ENCODE measurements around the gene ENAH. TPM values are rescaled to one million over a fixed set of nuclear protein-coding genes. Genes with fewer than 3 reads are reported as not detected.

The ENAH gene
- total RNA-seq, 1 experiment from 2014 or later, result 100 TPM

GRCh38 chr1:225587310-225587709 lies 65.6 kb downstream of the ENAH start:
- no peaks in the 10 kb centered on the region for H3K36me3 ChIP-seq (ENCODE audit: control insufficient read depth in 1 of 2, insufficient read depth in 2 of 2, low read length in 2 of 2)
- intact Hi-C loops (cut with micrococcal nuclease), result no loop called here
- no peaks in the 10 kb centered on the region for H3K9me2 ChIP-seq (ENCODE audit: insufficient read depth)
- no peak overlapping the region for H2AFZ ChIP-seq (ENCODE audit: low read depth, low read length, poor library complexity, severe bottlenecking)
- CTCF ChIA-PET, result no interaction called here
- no peak overlapping the region for H3K9ac ChIP-seq (ENCODE audit: low read length)
- ATAC-seq (no peak), DNase-seq (ENCODE audit: low read depth, low spot score) (no peak)
- no peak overlapping the region for H3K4me3 ChIP-seq (replicated peaks in 1 of 2; ENCODE audit: low read depth in 1 of 2, low read length in 2 of 2)
- TF ChIP-seq CBX3 (IDR thresholded peaks at IDR 0.05; ENCODE audit: low read depth) (no peak), POLR2A (IDR thresholded peaks at IDR 0.05; ENCODE audit: borderline replicate concordance, extremely low read depth, insufficient read depth, insufficient read length) (no peak), EZH2phosphoT487 (IDR thresholded peaks at IDR 0.05; ENCODE audit: borderline replicate concordance) (no peak), JUND (IDR thresholded peaks at IDR 0.05) (no peak), SP1 (IDR thresholded peaks at IDR 0.05; ENCODE audit: low read depth) (no peak)
- peaks cover 70% of the 10 kb centered on the region for H3K79me2 ChIP-seq (ENCODE audit: insufficient read depth, low read length)
- H3K27ac ChIP-seq (ENCODE audit: low read depth, low read length), result no peak overlapping the region
- H4K20me1 ChIP-seq (ENCODE audit: insufficient read depth), result no peaks in the 10 kb centered on the region; the same call in 1 of the 2 replicates
- POLR2A ChIA-PET, result no interaction called here
- H3K27me3 ChIP-seq (ENCODE audit: insufficient read depth, low read length), result no peaks in the 10 kb centered on the region
- no peak overlapping the region for H3K4me2 ChIP-seq (ENCODE audit: low read length)
- RAD21 ChIA-PET (ENCODE audit: low non-redundant PET in 1 of 2, low total read pairs in 2 of 2, uncharacterized antibody in 2 of 2, unreplicated experiment in 2 of 2), result no interaction called here
- no TSS peak for BruUV-seq (replicated peaks)
- H3K9me3 ChIP-seq (ENCODE audit: control insufficient read depth in 1 of 2, insufficient read depth in 1 of 2, low read depth in 1 of 2, low read length in 2 of 2), result no peaks in the 10 kb centered on the region
- H3K4me1 ChIP-seq (ENCODE audit: control insufficient read depth in 1 of 2, insufficient read depth in 2 of 2, low read length in 2 of 2), result no peaks in the 10 kb centered on the region

- Histone ChIP-seq H2AFZ (ENCODE audit: low read depth, low read length, poor library complexity, severe bottlenecking) (no peak overlapping the region), H3K4me3 (replicated peaks in 1 of 2; ENCODE audit: low read depth in 1 of 2, low read length in 2 of 2) (no peak overlapping the region), H3K4me1 (ENCODE audit: control insufficient read depth in 1 of 2, insufficient read depth in 2 of 2, low read length in 2 of 2) (no peaks in the 10 kb centered on the region; a peak in 1 of 4 replicates), H3K79me2 (ENCODE audit: insufficient read depth, low read length) (peaks cover 71% of the 10 kb centered on the region), H3K27ac (ENCODE audit: low read depth, low read length) (no peak overlapping the region), H3K36me3 (ENCODE audit: control insufficient read depth in 1 of 2, insufficient read depth in 2 of 2, low read length in 2 of 2) (no peaks in the 10 kb centered on the region), H4K20me1 (ENCODE audit: insufficient read depth) (peaks cover 8% of the 10 kb centered on the region; the same call in 1 of the 2 replicates), H3K9me2 (ENCODE audit: insufficient read depth) (no peaks in the 10 kb centered on the region), H3K9me3 (ENCODE audit: control insufficient read depth in 1 of 2, insufficient read depth in 1 of 2, low read depth in 1 of 2, low read length in 2 of 2) (no peaks in the 10 kb centered on the region), H3K4me2 (ENCODE audit: low read length) (no peak overlapping the region), H3K9ac (ENCODE audit: low read length) (no peak overlapping the region), H3K27me3 (ENCODE audit: insufficient read depth, low read length) (no peaks in the 10 kb centered on the region)
- ATAC-seq (no peak), DNase-seq (ENCODE audit: low read depth, low spot score) (no peak)
- BruUV-seq (replicated peaks), result no TSS peak
- intact Hi-C loops (cut with micrococcal nuclease), result no loop called here
- ChIA-PET RAD21 (ENCODE audit: low non-redundant PET in 1 of 2, low total read pairs in 2 of 2, uncharacterized antibody in 2 of 2, unreplicated experiment in 2 of 2) (no interaction called here), CTCF (no interaction called here), POLR2A (no interaction called here)
- TF ChIP-seq ZNF274 (IDR thresholded peaks at IDR 0.05; ENCODE audit: low read depth, low read length) (no peak), TCF7L2 (IDR thresholded peaks at IDR 0.05; ENCODE audit: borderline replicate concordance, extremely low read depth, insufficient read depth, insufficient read length) (no peak), RAD21 (IDR thresholded peaks at IDR 0.05; ENCODE audit: low read depth) (no peak), SP1 (IDR thresholded peaks at IDR 0.05; ENCODE audit: low read depth) (no peak), EZH2phosphoT487 (IDR thresholded peaks at IDR 0.05; ENCODE audit: borderline replicate concordance) (no peak), CBX3 (IDR thresholded peaks at IDR 0.05; ENCODE audit: low read depth) (no peak), ELF1 (IDR thresholded peaks at IDR 0.05; ENCODE audit: borderline replicate concordance, low read depth) (no peak), FOSL1 (IDR thresholded peaks at IDR 0.05; ENCODE audit: low read depth) (no peak), EZH2 (IDR thresholded peaks at IDR 0.05) (no peak), CEBPB (IDR thresholded peaks at IDR 0.05; ENCODE audit: low read depth) (no peak), JUND (IDR thresholded peaks at IDR 0.05) (no peak), SRF (IDR thresholded peaks at IDR 0.05; ENCODE audit: low read depth) (no peak)
- TF ChIP-seq, protein P1, sequence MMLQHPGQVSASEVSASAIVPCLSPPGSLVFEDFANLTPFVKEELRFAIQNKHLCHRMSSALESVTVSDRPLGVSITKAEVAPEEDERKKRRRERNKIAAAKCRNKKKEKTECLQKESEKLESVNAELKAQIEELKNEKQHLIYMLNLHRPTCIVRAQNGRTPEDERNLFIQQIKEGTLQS (IDR thresholded peaks at IDR 0.05), result no peak
- TF ChIP-seq, protein P2, sequence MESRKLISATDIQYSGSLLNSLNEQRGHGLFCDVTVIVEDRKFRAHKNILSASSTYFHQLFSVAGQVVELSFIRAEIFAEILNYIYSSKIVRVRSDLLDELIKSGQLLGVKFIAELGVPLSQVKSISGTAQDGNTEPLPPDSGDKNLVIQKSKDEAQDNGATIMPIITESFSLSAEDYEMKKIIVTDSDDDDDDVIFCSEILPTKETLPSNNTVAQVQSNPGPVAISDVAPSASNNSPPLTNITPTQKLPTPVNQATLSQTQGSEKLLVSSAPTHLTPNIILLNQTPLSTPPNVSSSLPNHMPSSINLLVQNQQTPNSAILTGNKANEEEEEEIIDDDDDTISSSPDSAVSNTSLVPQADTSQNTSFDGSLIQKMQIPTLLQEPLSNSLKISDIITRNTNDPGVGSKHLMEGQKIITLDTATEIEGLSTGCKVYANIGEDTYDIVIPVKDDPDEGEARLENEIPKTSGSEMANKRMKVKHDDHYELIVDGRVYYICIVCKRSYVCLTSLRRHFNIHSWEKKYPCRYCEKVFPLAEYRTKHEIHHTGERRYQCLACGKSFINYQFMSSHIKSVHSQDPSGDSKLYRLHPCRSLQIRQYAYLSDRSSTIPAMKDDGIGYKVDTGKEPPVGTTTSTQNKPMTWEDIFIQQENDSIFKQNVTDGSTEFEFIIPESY (IDR thresholded peaks at IDR 0.05; ENCODE audit: extremely low read depth, insufficient replicate concordance, low read length), result no peak
- TF ChIP-seq, protein P3, sequence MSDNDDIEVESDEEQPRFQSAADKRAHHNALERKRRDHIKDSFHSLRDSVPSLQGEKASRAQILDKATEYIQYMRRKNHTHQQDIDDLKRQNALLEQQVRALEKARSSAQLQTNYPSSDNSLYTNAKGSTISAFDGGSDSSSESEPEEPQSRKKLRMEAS (IDR thresholded peaks at IDR 0.05), result no peak
Observed at GRCh38 chr1:225581186-225581585, 71.7 kb downstream of the ENAH start.
